IMR-90 (cell line): ENCODE measurements around the gene TRIM46. TPM values are rescaled to one million over a fixed set of nuclear protein-coding genes. Genes with fewer than 3 reads are reported as not detected.

ENCODE experiments used
- ATAC-seq: fragments of 200-7000 bp; cut with Tn5 transposase; 2 replicates; pipeline ENCODE4 v1.9.1; 2020; ENCODE audit warnings: low read depth, mild to moderate bottlenecking, moderate library complexity
- BruUV-seq: library from RNA; stranded (reverse); fragments of 400-500 nt; replicated peaks from 2 replicates; lab custom pipeline; 2021; lab: Mats Ljungman, UMichigan
- CTCF ChIA-PET: fragments of 300-600 bp; formaldehyde crosslinking; extraction: SDS; loops from one replicate; lab custom pipeline; 2021; ENCODE audit warnings: antibody characterized with exemption; lab: Yijun Ruan, JAX
- POLR2A ChIA-PET: fragments of 300-600 bp; sonication (Branson Sonifier 250); formaldehyde crosslinking; loops from one replicate; lab custom pipeline; 2022; ENCODE audit warnings: antibody characterized with exemption; ENCODE audit not compliant: unreplicated experiment; lab: Charles Lee
- DNase-seq: peaks from one replicate; pipeline ENCODE4 v3.0.0; 2013
- H2AFZ ChIP-seq: replicated peaks from 2 replicates; pipeline ENCODE3; 2013; ENCODE audit warnings: low read length, mild to moderate bottlenecking; ENCODE audit not compliant: poor library complexity
- H2AK5ac ChIP-seq: 2 replicates; pipeline ENCODE4 v1.6.1; 2013; ENCODE audit warnings: low read depth, low read length, inconsistent platforms
- H2AK9ac ChIP-seq: replicated peaks from 2 replicates; pipeline ENCODE3; 2013; ENCODE audit warnings: mild to moderate bottlenecking, low read depth, low read length, moderate library complexity; ENCODE audit not compliant: poor library complexity
- H2BK120ac ChIP-seq: 2 replicates; pipeline ENCODE4 v1.6.1; 2013; ENCODE audit warnings: low read depth, low read length, inconsistent platforms
- H2BK15ac ChIP-seq: 3 replicates; pipeline ENCODE4 v1.6.1; 2013; ENCODE audit warnings: low read depth, low read length, inconsistent platforms
- H2BK20ac ChIP-seq: 2 replicates; pipeline ENCODE4 v1.6.1; 2013; ENCODE audit warnings: low read depth, mild to moderate bottlenecking, inconsistent platforms, low read length, moderate library complexity
- H2BK5ac ChIP-seq: 2 replicates; pipeline ENCODE4 v1.6.1; 2013; ENCODE audit warnings: mild to moderate bottlenecking, low read depth, low read length, inconsistent platforms; ENCODE audit not compliant: poor library complexity, severe bottlenecking
- H3K14ac ChIP-seq: replicated peaks from 2 replicates; pipeline ENCODE4 v1.6.1; 2013; ENCODE audit warnings: low read depth, low read length, inconsistent platforms
- H3K18ac ChIP-seq: 2 replicates; pipeline ENCODE4 v1.6.1; 2013; ENCODE audit warnings: low read depth, low read length, control low read depth
- H3K23ac ChIP-seq: 2 replicates; pipeline ENCODE4 v1.6.1; 2013; ENCODE audit warnings: low read depth, low read length, inconsistent platforms
- H3K27ac ChIP-seq: 2 replicates; pipeline ENCODE4 v1.5.1; 2013; ENCODE audit warnings: mild to moderate bottlenecking, control low read depth, low read length; ENCODE audit not compliant: insufficient read depth
- H3K27me3 ChIP-seq: 2 replicates; pipeline ENCODE4 v1.6.1; 2013; ENCODE audit warnings: low read length; ENCODE audit not compliant: control insufficient read depth, insufficient read depth
- H3K36me3 ChIP-seq: 2 replicates; pipeline ENCODE4 v1.6.1; 2013; ENCODE audit warnings: low read length, mixed read lengths; ENCODE audit not compliant: control insufficient read depth, insufficient read depth
- H3K4ac ChIP-seq: 2 replicates; pipeline ENCODE4 v1.6.1; 2013; ENCODE audit warnings: low read depth, low read length, inconsistent platforms
- H3K4me1 ChIP-seq: 2 replicates; pipeline ENCODE4 v1.6.1; 2013; ENCODE audit warnings: low read length, mixed read lengths; ENCODE audit not compliant: control insufficient read depth, insufficient read depth
- H3K4me2 ChIP-seq: 2 replicates; pipeline ENCODE4 v1.6.1; 2013; ENCODE audit warnings: low read depth, mild to moderate bottlenecking, control low read depth, low read length, moderate library complexity
- H3K4me3 ChIP-seq: 2 replicates; pipeline ENCODE4 v1.5.1; 2013; ENCODE audit warnings: low read depth, mild to moderate bottlenecking, control low read depth, low read length, moderate library complexity; ENCODE audit not compliant: insufficient read depth
- H3K56ac ChIP-seq: 2 replicates; pipeline ENCODE4 v1.6.1; 2013; ENCODE audit warnings: low read length, inconsistent platforms; ENCODE audit not compliant: insufficient read depth; ENCODE audit errors: extremely low read depth
- H3K79me1 ChIP-seq, 2 experiments: 2 replicates each; pipeline ENCODE4 v1.6.1; 2013; ENCODE audit warnings: low read length in 2 of 2, inconsistent platforms in 1 of 2, low read depth in 1 of 2
- H3K9ac ChIP-seq: 2 replicates; pipeline ENCODE4 v1.6.1; 2013; ENCODE audit warnings: low read depth, low read length, control low read depth
- H3K9me1 ChIP-seq: 2 replicates; pipeline ENCODE4 v1.6.1; 2013; ENCODE audit warnings: low read length, inconsistent platforms; ENCODE audit not compliant: insufficient read depth
- H3K9me3 ChIP-seq: 2 replicates; pipeline ENCODE4 v1.6.1; 2013; ENCODE audit warnings: low read length; ENCODE audit not compliant: control insufficient read depth, insufficient read depth
- H4K20me1 ChIP-seq: 2 replicates; pipeline ENCODE4 v1.6.1; 2013; ENCODE audit warnings: low read length, inconsistent platforms; ENCODE audit not compliant: insufficient read depth
- H4K5ac ChIP-seq: 2 replicates; pipeline ENCODE4 v1.6.1; 2013; ENCODE audit warnings: mild to moderate bottlenecking, low read depth, low read length, control low read depth
- H4K8ac ChIP-seq, 2 experiments: 2 replicates each; pipeline ENCODE4 v1.6.1; 2013; ENCODE audit warnings: low read depth in 2 of 2, low read length in 2 of 2, control low read depth in 1 of 2, inconsistent platforms in 1 of 2
- H4K91ac ChIP-seq: 2 replicates; pipeline ENCODE4 v1.6.1; 2013; ENCODE audit warnings: low read depth, low read length, inconsistent platforms; ENCODE audit not compliant: insufficient read depth
- BHLHE40 ChIP-seq: fragments of 150-350 bp; IDR thresholded peaks from 2 replicates; pipeline ENCODE4 v1.6.1; 2016; ENCODE audit warnings: mild to moderate bottlenecking, low read depth, low read length
- CEBPB ChIP-seq: IDR thresholded peaks from 2 replicates; pipeline ENCODE4 v1.6.1; 2012; ENCODE audit warnings: low read depth, low read length, improper control_type of control experiment
- MAZ ChIP-seq: IDR thresholded peaks from 2 replicates; pipeline ENCODE4 v1.6.1; 2012; ENCODE audit warnings: low read depth, mild to moderate bottlenecking, low read length, improper control_type of control experiment, moderate library complexity, borderline replicate concordance
- POLR2A ChIP-seq: IDR thresholded peaks from 2 replicates; pipeline ENCODE4 v1.6.1; 2012; ENCODE audit warnings: mild to moderate bottlenecking, low read depth, low read length
- WGBS, 2 experiments: methylation state at CpG; one replicate each; pipeline versions ENCODE4 v1.1.5 to v1.1.7; 2013; ENCODE audit warnings: missing lambda C conversion rate in 2 of 2; ENCODE audit not compliant: insufficient read length in 1 of 2; ENCODE audit errors: extremely low coverage in 2 of 2; 5-methylcytosine and 5-hydroxymethylcytosine counted together
- dilution Hi-C: fragments of 300-500 bp; cut with HindIII; formaldehyde crosslinking; loops from one replicate; pipeline ENCODE4 v1.14.3; 2018; ENCODE audit warnings: low sequenced_read_pairs; ENCODE audit not compliant: unreplicated experiment
- in situ Hi-C: fragments of 300-500 bp; cut with MboI; formaldehyde crosslinking; loops from 3 replicates; pipeline ENCODE4 v1.14.3; 2019; ENCODE audit warnings: low sequenced_read_pairs, inconsistent platforms, mixed read lengths
- intact Hi-C: fragments of 100-400 bp; cut with micrococcal nuclease; formaldehyde crosslinking; loops from 2 replicates; pipeline ENCODE4 v1.10.0; 2022
- polyA plus RNA-seq, 3 experiments: library from polyadenylated mRNA; depleted of rRNA; stranded (reverse); fragments of >200 nt; gene quantifications; 2 replicates each; pipeline ENCODE4 v1.2.3, GENCODE V29; 2012; ENCODE audit warnings: low replicate concordance in 1 of 3
- total RNA-seq: library from RNA; depleted of rRNA; stranded (reverse); fragments of >200 nt; gene quantifications from 2 replicates; pipeline ENCODE4 v1.2.3, GENCODE V29; 2012

The TRIM46 gene
- total and polyA plus RNA-seq, 2 of the 4 experiments (the other 2 are of a cell fraction) = 2.3 to 6.2 TPM

GRCh38 chr1:155139895-155140629, 33.6 kb upstream of the TRIM46 start, which contains the start of gene DPM3:
DPM3 (minus strand) TSS chr1:155140531; CDS start chr1:155140240, 291 bp downstream.
- no peaks in the 10 kb centered on the region for H4K20me1 ChIP-seq
- dilution Hi-C loops (no loop called here), intact Hi-C loops (no loop called here), in situ Hi-C loops (no loop called here)
- 0% methylated on average over 26 of the region's 42 CpGs; no CpG with 5 or more reads in 1 of the 2 experiments for WGBS, 2 experiments
- peak within 1 kb of the TSS; percentile 72 for H3K14ac ChIP-seq
- H4K91ac ChIP-seq = peak within 1 kb of the TSS; percentile 83
- H3K9me1 ChIP-seq = peaks cover 12% of the 10 kb centered on the region; the same call in 1 of the 2 replicates
- H3K36me3 ChIP-seq = peaks cover 3% of the 10 kb centered on the region; the same call in 1 of the 2 replicates
- H2AK5ac ChIP-seq = peak within 1 kb of the TSS; percentile 91
- TSS peak; percentile 82 for BruUV-seq
- H4K8ac ChIP-seq = peak within 1 kb of the TSS; percentile 77 to 97
- CTCF ChIA-PET = no interaction called here
- H3K56ac ChIP-seq = peak within 1 kb of the TSS; percentile 81
- POLR2A ChIA-PET = interaction anchor here (0.6 kb wide), 2 partner anchors 428 to 1314 kb away, joined by 4 read pairs; no protein-coding TSS in a partner anchor
- H3K9ac ChIP-seq = peak within 1 kb of the TSS; percentile 94
- H3K9me3 ChIP-seq = no peaks in the 10 kb centered on the region
- H3K23ac ChIP-seq = peak within 1 kb of the TSS; percentile 57
- peak within 1 kb of the TSS; percentile 96 for H2AK9ac ChIP-seq
- TF ChIP-seq BHLHE40 (peak; percentile 42; the same call in 1 of the 2 replicates), MAZ (peak; percentile 27; the same call in 1 of the 2 replicates), POLR2A (peak; percentile 42; the same call in 1 of the 2 replicates), CEBPB (no peak)
- H2BK5ac ChIP-seq = peak within 1 kb of the TSS; percentile 80
- H2BK120ac ChIP-seq = no peak within 1 kb of the TSS
- peaks cover 3% of the 10 kb centered on the region; the same call in 1 of the 2 replicates for H3K27me3 ChIP-seq
- peaks cover 4% of the 10 kb centered on the region; the same call in 1 of the 2 replicates for H3K4me1 ChIP-seq
- peak within 1 kb of the TSS; percentile 100 for H2AFZ ChIP-seq
- DNase-seq (peak; percentile 72), ATAC-seq (peak; percentile 69)
- peak within 1 kb of the TSS; percentile 79 for H3K4me3 ChIP-seq
- peaks cover 23 to 39% of the 10 kb centered on the region in 2 experiments for H3K79me1 ChIP-seq
- peak within 1 kb of the TSS; percentile 83 for H3K27ac ChIP-seq
- H3K4me2 ChIP-seq = peak within 1 kb of the TSS; percentile 92
- H3K4ac ChIP-seq = peak within 1 kb of the TSS; percentile 61
- H2BK20ac ChIP-seq = no peak within 1 kb of the TSS
- H2BK15ac ChIP-seq = no peak within 1 kb of the TSS
- peak within 1 kb of the TSS; percentile 96 for H4K5ac ChIP-seq
- no peak within 1 kb of the TSS for H3K18ac ChIP-seq
